HG03196 (cell line): ENCODE measurements around the gene C1orf167.

ENCODE experiments used
- ATAC-seq: cut with Tn5 transposase; IDR thresholded peaks from one replicate; pipeline ENCODE4 v1.9.1; 2021; ENCODE audit not compliant: unreplicated experiment

The C1orf167 gene

GRCh38 chr1:11828511-11828910, 66.5 kb downstream of the C1orf167 start:
- no peak for ATAC-seq

GRCh38 chr1:11831945-11832725, 70.1 kb downstream of the C1orf167 start:
- no peak for ATAC-seq

GRCh38 chr1:11833497-11833896, 71.5 kb downstream of the C1orf167 start:
- no peak for ATAC-seq

- ATAC-seq = no peak
Measured at GRCh38 chr1:11833900-11834299, 71.9 kb downstream of the C1orf167 start.

GRCh38 chr1:11835441-11836225, 73.6 kb downstream of the C1orf167 start:
- ATAC-seq = no peak

- ATAC-seq = no peak
Measured at GRCh38 chr1:11836955-11837766, 75.2 kb downstream of the C1orf167 start.

- no peak for ATAC-seq
Measured at GRCh38 chr1:11837767-11838348, 75.9 kb downstream of the C1orf167 start.

- no peak for ATAC-seq
Measured at GRCh38 chr1:11838349-11839272, 76.6 kb downstream of the C1orf167 start.
